Measurements from ENCODE around the gene ERBIN. TPM values are rescaled to one million over a fixed set of nuclear protein-coding genes. Genes with fewer than 3 reads are reported as not detected.

ERBIN gene
- total and polyA plus RNA-seq, 2 of the 4 experiments (the other 2 are of a cell fraction): 25.8 to 70.1 TPM

DNA sequence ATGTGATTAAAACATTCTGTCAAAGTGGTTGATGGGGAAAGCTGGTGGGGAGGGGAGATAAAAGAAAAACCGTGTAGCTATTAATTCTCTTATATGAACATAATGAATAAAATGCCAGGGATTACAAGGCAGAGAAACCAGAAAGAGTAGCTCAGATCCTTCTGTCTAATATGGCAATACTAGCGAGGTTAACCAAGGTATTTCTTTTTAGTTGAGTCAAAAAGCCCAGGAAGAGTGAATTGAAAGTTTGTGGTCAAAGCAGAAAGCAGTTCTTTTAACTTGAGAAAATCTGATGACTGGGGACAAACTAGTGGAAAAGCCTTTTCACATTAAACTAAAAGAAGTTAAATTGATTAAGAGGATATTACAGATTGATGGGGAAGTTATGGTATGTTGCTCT, 76.0 kb downstream of the ERBIN start:
- in situ Hi-C loops (cut with MboI; ENCODE audit: low sequenced_read_pairs): no loop called here
- no peak overlapping the region for H2AK9ac ChIP-seq (replicated peaks; ENCODE audit: low read depth, low read length, poor library complexity)
- ATAC-seq (ENCODE audit: low read depth) (no peak), DNase-seq (no peak)
- ChIA-PET CTCF (no interaction called here), POLR2A (ENCODE audit: unreplicated experiment) (no interaction called here)
- no peak overlapping the region for H4K91ac ChIP-seq (ENCODE audit: insufficient read depth, low read depth, low read length)
- no peak overlapping the region for H3K56ac ChIP-seq (ENCODE audit: extremely low read depth, insufficient read depth, low read length)
- WGBS, 2 experiments (ENCODE audit: extremely low coverage in 2 of 2, insufficient read length in 1 of 2): no CpG with 5 or more reads among the region's 2 CpGs
- H3K27me3 ChIP-seq (ENCODE audit: control insufficient read depth, insufficient read depth, low read length): no peaks in the 10 kb centered on the region
- 0 out of 2 replicates have a peak, but pooled peaks cover 7% of the 10 kb centered on the region for H3K9me1 ChIP-seq (ENCODE audit: insufficient read depth, low read length)
- dilution Hi-C loops (cut with HindIII; ENCODE audit: low sequenced_read_pairs, unreplicated experiment): no loop called here
- no peak overlapping the region for H2BK15ac ChIP-seq (ENCODE audit: low read depth, low read length)
- no TSS peak for BruUV-seq (replicated peaks)
- no peaks in the 10 kb centered on the region for H3K9me3 ChIP-seq (ENCODE audit: control insufficient read depth, insufficient read depth, low read length)
- H2BK5ac ChIP-seq (ENCODE audit: low read depth, low read length, poor library complexity, severe bottlenecking): no peak overlapping the region
- H4K8ac ChIP-seq (ENCODE audit: low read depth in 2 of 2, low read length in 2 of 2): no peak overlapping the region
- H3K9ac ChIP-seq (ENCODE audit: low read depth, low read length): no peak overlapping the region
- no peaks in the 10 kb centered on the region; the same call in 1 of the 2 replicates for H3K4me1 ChIP-seq (ENCODE audit: control insufficient read depth, insufficient read depth, low read length)
- no peak overlapping the region for H3K23ac ChIP-seq (ENCODE audit: low read depth, low read length)
- H2BK20ac ChIP-seq (ENCODE audit: low read depth, low read length): no peak overlapping the region
- H3K36me3 ChIP-seq (ENCODE audit: control insufficient read depth, insufficient read depth, low read length): peaks cover 16% of the 10 kb centered on the region
- H2AK5ac ChIP-seq (ENCODE audit: low read depth, low read length): no peak overlapping the region
- H3K79me1 ChIP-seq (ENCODE audit: low read depth in 1 of 2, low read length in 2 of 2): peaks cover 16 to 61% of the 10 kb centered on the region in 2 experiments
- no peak overlapping the region for H3K14ac ChIP-seq (replicated peaks; ENCODE audit: low read depth, low read length)
- H3K18ac ChIP-seq (ENCODE audit: low read depth, low read length): no peak overlapping the region
- no peak overlapping the region for H3K27ac ChIP-seq (ENCODE audit: insufficient read depth, low read length)
- H4K20me1 ChIP-seq (ENCODE audit: insufficient read depth, low read length): peaks cover 52% of the 10 kb centered on the region
- H3K4ac ChIP-seq (ENCODE audit: low read depth, low read length): no peak overlapping the region
- no peak overlapping the region for H3K4me3 ChIP-seq (ENCODE audit: insufficient read depth, low read depth, low read length)
- no peak overlapping the region for H4K5ac ChIP-seq (ENCODE audit: low read depth, low read length)
- TF ChIP-seq CHD1 (IDR thresholded peaks at IDR 0.05; ENCODE audit: low read depth, low read length) (no peak), CTCF (conservative IDR thresholded peaks at IDR 0.05; ENCODE audit: low read depth, low read length) (no peak), RCOR1 (IDR thresholded peaks at IDR 0.05; ENCODE audit: insufficient replicate concordance, low read length) (no peak)
- no peak overlapping the region for H3K4me2 ChIP-seq (ENCODE audit: low read depth, low read length)
- H2AFZ ChIP-seq (replicated peaks; ENCODE audit: low read length, poor library complexity): no peak overlapping the region
- H2BK120ac ChIP-seq (ENCODE audit: low read depth, low read length): no peak overlapping the region
- intact Hi-C loops (cut with micrococcal nuclease): no loop called here
